Epithelial cell of proximal tubule (primary cell): ENCODE measurements around the gene OCRL. TPM values are rescaled to one million over a fixed set of nuclear protein-coding genes. Genes with fewer than 3 reads are reported as not detected.

Source experiments
- DNase-seq: peaks from one replicate; pipeline ENCODE4 v3.0.0-alpha.2; 2011; ENCODE audit warnings: low read depth
- H3K4me3 ChIP-seq: 2 replicates; pipeline ENCODE4 v1.5.1; 2011; ENCODE audit warnings: low read depth, mild to moderate bottlenecking, low read length
- CTCF ChIP-seq: conservative IDR thresholded peaks from 2 replicates; pipeline ENCODE4 v1.5.1; 2012; ENCODE audit warnings: low read depth, mild to moderate bottlenecking, low read length
- total RNA-seq: library from RNA; depleted of rRNA; stranded (reverse); fragments of >200 nt; gene quantifications from 2 replicates; pipeline ENCODE4 v1.2.3, GENCODE V29; 2015

OCRL gene
- total RNA-seq, 1 donor from 2014 or later, result 12.7 TPM

DNA sequence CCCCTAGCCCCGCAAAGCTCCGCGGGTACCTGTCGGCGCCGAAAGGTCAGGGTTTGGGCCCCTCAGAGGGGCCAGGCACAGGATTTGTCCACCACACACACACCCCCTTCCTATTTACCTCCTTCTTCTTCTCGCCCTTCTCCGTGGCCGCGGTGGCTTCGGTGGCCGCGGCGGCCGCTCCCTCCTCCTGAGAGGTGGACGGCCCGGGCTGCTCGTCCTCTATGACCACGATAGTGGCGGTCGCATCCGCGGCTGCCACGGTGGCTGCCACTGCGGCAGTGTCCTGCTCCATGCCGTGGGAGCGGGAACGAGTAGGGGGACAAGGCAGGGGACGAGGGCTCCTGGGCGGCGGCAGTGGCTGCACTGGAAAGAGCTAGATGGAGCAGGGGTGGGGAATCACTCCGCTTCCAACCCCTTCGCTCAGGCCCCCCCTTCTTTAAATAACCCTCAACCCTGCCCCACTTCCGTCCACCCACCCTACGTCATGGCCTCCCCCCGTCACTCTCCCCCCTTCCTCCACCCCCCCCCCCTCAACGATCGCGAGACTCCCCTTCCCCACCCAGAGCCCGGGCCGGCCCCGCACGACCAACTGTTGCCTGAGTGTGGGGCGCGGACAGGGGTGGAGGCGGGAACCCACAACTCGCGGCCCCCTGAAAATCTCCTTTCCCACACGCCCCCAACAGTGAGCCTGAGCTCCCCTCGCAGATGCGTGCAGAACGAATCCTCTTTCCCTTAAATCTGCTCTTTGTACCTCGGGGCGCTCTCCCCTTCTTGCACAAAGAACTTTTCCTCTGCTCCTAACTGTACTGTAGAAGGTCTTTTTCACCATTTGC lies 16.8 kb upstream of the OCRL start, which contains the start of gene SMARCA1:
Gene SMARCA1, minus strand, starts transcription at position 412 of the 833 bp plus-strand sequence. Its CDS starts 120 bp downstream, at position 292.
- H3K4me3 ChIP-seq, result peak within 1 kb of the TSS; percentile 74
- no peak for DNase-seq
- TF ChIP-seq CTCF, result no peak

- TF ChIP-seq CTCF, result no peak
- no peak overlapping the region for H3K4me3 ChIP-seq
- no peak for DNase-seq
Observed at GRCh38 chrX:129524250-129524850, 15.7 kb upstream of the OCRL start.

DNA sequence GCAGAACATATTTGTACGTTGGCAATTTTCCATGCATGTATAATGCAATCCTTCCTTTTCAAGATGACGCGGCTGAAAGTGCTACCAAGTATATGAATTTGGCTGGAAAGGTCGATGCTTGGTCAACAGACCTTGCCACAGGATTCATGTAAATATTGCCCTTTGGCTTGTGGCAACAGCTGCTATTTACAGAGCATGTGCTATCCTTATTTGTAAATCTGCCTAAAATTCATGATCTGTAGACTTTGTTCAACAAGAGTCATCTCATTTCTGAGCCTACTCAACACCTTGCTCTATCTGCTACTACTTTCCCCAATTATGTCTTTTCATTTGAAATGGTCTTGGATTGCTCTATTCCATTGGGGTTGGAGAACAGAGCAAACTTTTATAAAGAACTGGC lies 14.9 kb upstream of the OCRL start:
- DNase-seq, result no peak
- no peak for TF ChIP-seq CTCF
- no peak overlapping the region for H3K4me3 ChIP-seq

GRCh38 chrX:129525896-129526295 lies 14.2 kb upstream of the OCRL start:
- DNase-seq, result no peak
- H3K4me3 ChIP-seq, result no peak overlapping the region
- TF ChIP-seq CTCF, result no peak

- H3K4me3 ChIP-seq, result no peak overlapping the region
- DNase-seq, result no peak
- no peak for TF ChIP-seq CTCF
Observed at GRCh38 chrX:129529685-129530281, 10.3 kb upstream of the OCRL start.

DNA sequence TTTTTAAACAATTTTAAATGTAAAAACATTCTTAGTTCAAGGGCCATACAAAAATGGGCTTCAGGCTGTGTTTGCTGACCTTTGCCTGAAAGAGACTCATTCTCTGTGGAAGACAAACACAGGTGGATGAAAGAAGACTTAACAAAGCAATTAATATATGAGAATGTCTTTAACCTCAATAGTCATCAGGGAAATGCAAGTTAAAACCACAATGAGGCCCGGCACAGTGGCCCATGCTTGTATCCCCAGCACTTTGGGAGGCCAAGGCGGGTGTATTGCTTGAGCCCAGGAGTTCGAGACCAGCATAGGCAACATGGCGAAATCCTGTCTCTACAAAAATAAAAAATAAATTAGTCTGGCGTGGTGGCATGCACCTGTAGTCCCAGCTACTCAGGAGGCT lies 9.6 kb upstream of the OCRL start:
- TF ChIP-seq CTCF, result no peak
- no peak for DNase-seq
- H3K4me3 ChIP-seq, result no peak overlapping the region
